H9 (cell line): ENCODE measurements around the gene KRCC1. TPM values are rescaled to one million over a fixed set of nuclear protein-coding genes. Genes with fewer than 3 reads are reported as not detected.
A peak's percentile ranks its signal among the peaks of the same experiment; 100 is the strongest.

Experiments used
- DNase-seq: peaks from one replicate; pipeline ENCODE4 v3.0.0-alpha.2; 2017
- H2AFZ ChIP-seq: one replicate; pipeline ENCODE4 v1.6.1; 2013; ENCODE audit warnings: mild to moderate bottlenecking, low read length, control low read depth, moderate library complexity
- H2AK5ac ChIP-seq: 2 replicates; pipeline ENCODE4 v1.6.1; 2013; ENCODE audit warnings: low read length, control low read depth, mixed read lengths; ENCODE audit not compliant: insufficient read length
- H2BK120ac ChIP-seq: one replicate; pipeline ENCODE4 v1.6.1; 2013; ENCODE audit warnings: low read depth, mild to moderate bottlenecking, low read length, control low read depth, inconsistent platforms; ENCODE audit not compliant: poor library complexity, severe bottlenecking
- H2BK12ac ChIP-seq: 2 replicates; pipeline ENCODE4 v1.6.1; 2013; ENCODE audit warnings: low read length, control low read depth, mixed read lengths, low read depth; ENCODE audit not compliant: insufficient read length
- H2BK15ac ChIP-seq: 2 replicates; pipeline ENCODE4 v1.6.1; 2013; ENCODE audit warnings: low read depth, low read length, control low read depth
- H2BK20ac ChIP-seq: one replicate; pipeline ENCODE4 v1.6.1; 2013; ENCODE audit warnings: low read depth, mild to moderate bottlenecking, low read length, control low read depth, inconsistent platforms; ENCODE audit not compliant: poor library complexity, severe bottlenecking
- H2BK5ac ChIP-seq: 2 replicates; pipeline ENCODE4 v1.6.1; 2013; ENCODE audit warnings: low read length, control low read depth, mixed read lengths; ENCODE audit not compliant: insufficient read length
- H3K14ac ChIP-seq: 2 replicates; pipeline ENCODE4 v1.6.1; 2013; ENCODE audit warnings: low read length, control low read depth; ENCODE audit not compliant: insufficient read depth
- H3K18ac ChIP-seq: 2 replicates; pipeline ENCODE4 v1.6.1; 2013; ENCODE audit warnings: low read depth, mild to moderate bottlenecking, mixed read lengths, low read length, control low read depth; ENCODE audit not compliant: insufficient read length
- H3K23ac ChIP-seq: 2 replicates; pipeline ENCODE4 v1.6.1; 2013; ENCODE audit warnings: low read length, control low read depth, mixed read lengths, low read depth; ENCODE audit not compliant: insufficient read length
- H3K23me2 ChIP-seq: 2 replicates; pipeline ENCODE4 v1.6.1; 2013; ENCODE audit warnings: low read depth, mild to moderate bottlenecking, mixed read lengths, low read length, control low read depth; ENCODE audit not compliant: insufficient read length, poor library complexity, severe bottlenecking
- H3K27ac ChIP-seq: 2 replicates; pipeline ENCODE4 v1.5.1; 2013; ENCODE audit warnings: low read length, control low read depth, mixed read lengths, low read depth; ENCODE audit not compliant: insufficient read length
- H3K27me3 ChIP-seq: 2 replicates; pipeline ENCODE4 v1.6.1; 2013; ENCODE audit warnings: low read length, control low read depth, inconsistent platforms; ENCODE audit not compliant: insufficient read depth
- H3K4ac ChIP-seq: 2 replicates; pipeline ENCODE4 v1.6.1; 2013; ENCODE audit warnings: low read depth, mild to moderate bottlenecking, control low read depth, inconsistent platforms, low read length, moderate library complexity
- H3K4me1 ChIP-seq: 2 replicates; pipeline ENCODE4 v1.6.1; 2013; ENCODE audit warnings: low read length, control low read depth, inconsistent platforms; ENCODE audit not compliant: insufficient read depth
- H3K4me2 ChIP-seq: 2 replicates; pipeline ENCODE4 v1.6.1; 2013; ENCODE audit warnings: low read length, control low read depth, mixed read lengths; ENCODE audit not compliant: insufficient read length, insufficient read depth
- H3K56ac ChIP-seq: 2 replicates; pipeline ENCODE4 v1.6.1; 2013; ENCODE audit warnings: low read depth, mild to moderate bottlenecking, mixed read lengths, low read length, control low read depth; ENCODE audit not compliant: insufficient read length
- H3K79me1 ChIP-seq: 2 replicates; pipeline ENCODE4 v1.6.1; 2013; ENCODE audit warnings: low read depth, mild to moderate bottlenecking, moderate library complexity, low read length, control low read depth, inconsistent platforms; ENCODE audit not compliant: insufficient read depth, poor library complexity, severe bottlenecking
- H3K79me2 ChIP-seq: 2 replicates; pipeline ENCODE4 v1.6.1; 2013; ENCODE audit warnings: low read length, control low read depth, inconsistent platforms; ENCODE audit not compliant: insufficient read depth
- H3K9ac ChIP-seq: 2 replicates; pipeline ENCODE4 v1.6.1; 2013; ENCODE audit warnings: low read length, control low read depth, mixed read lengths; ENCODE audit not compliant: insufficient read length; ENCODE audit errors: extremely low read depth
- H3K9me3 ChIP-seq: one replicate; pipeline ENCODE4 v1.6.1; 2013; ENCODE audit warnings: low read depth, low read length, inconsistent platforms; ENCODE audit not compliant: control insufficient read depth
- H3T11ph ChIP-seq: one replicate; pipeline ENCODE4 v1.6.1; 2013; ENCODE audit warnings: mild to moderate bottlenecking, low read length, control low read depth, inconsistent platforms
- H4K20me1 ChIP-seq: one replicate; pipeline ENCODE4 v1.6.1; 2013; ENCODE audit not compliant: control insufficient read depth, insufficient read length, insufficient read depth
- H4K5ac ChIP-seq: 2 replicates; pipeline ENCODE4 v1.6.1; 2013; ENCODE audit warnings: low read depth, mild to moderate bottlenecking, mixed read lengths, low read length, control low read depth; ENCODE audit not compliant: insufficient read length
- H4K8ac ChIP-seq: replicated peaks from 2 replicates; pipeline ENCODE4 v1.6.1; 2013; ENCODE audit warnings: low read length, control low read depth, mixed read lengths, low read depth; ENCODE audit not compliant: insufficient read length
- H4K91ac ChIP-seq: 2 replicates; pipeline ENCODE4 v1.6.1; 2013; ENCODE audit warnings: low read depth, mild to moderate bottlenecking, moderate library complexity, mixed read lengths, low read length, control low read depth; ENCODE audit not compliant: insufficient read length
- H3K27ac Mint-ChIP-seq, 3 experiments: 2 replicates in 2 of 3; 3 replicates in 1 of 3; pipeline ENCODE4 v1.8.0; 2020 to 2021; ENCODE audit warnings: mixed read lengths in 3 of 3, mild to moderate bottlenecking in 1 of 3, moderate library complexity in 1 of 3
- H3K27me3 Mint-ChIP-seq: 2 replicates; pipeline ENCODE4 v1.8.0; 2021; ENCODE audit warnings: low read depth, mild to moderate bottlenecking, moderate library complexity, mixed read lengths
- H3K36me3 Mint-ChIP-seq, 3 experiments: 2 replicates in 2 of 3; 3 replicates in 1 of 3; pipeline ENCODE4 v1.8.0; 2020 to 2021; ENCODE audit warnings: low read depth in 3 of 3, mixed read lengths in 3 of 3; ENCODE audit not compliant: insufficient read depth in 1 of 3
- H3K4me1 Mint-ChIP-seq, 2 experiments: 2 replicates each; pipeline ENCODE4 v1.8.0; 2020; ENCODE audit warnings: mixed read lengths in 2 of 2
- H3K4me3 Mint-ChIP-seq, 2 experiments: 2 replicates in 1 of 2; 3 replicates in 1 of 2; pipeline ENCODE4 v1.8.0; 2020 to 2021; ENCODE audit warnings: mild to moderate bottlenecking in 2 of 2, mixed read lengths in 2 of 2, moderate library complexity in 1 of 2
- H3K9me3 Mint-ChIP-seq, 2 experiments: 2 replicates in 1 of 2; 3 replicates in 1 of 2; pipeline ENCODE4 v1.8.0; 2020; ENCODE audit warnings: mild to moderate bottlenecking in 2 of 2, mixed read lengths in 2 of 2, moderate library complexity in 1 of 2
- CTCF ChIP-seq: fragments of 200-600 bp; sonication (generic); conservative IDR thresholded peaks from 3 replicates; pipeline ENCODE4 v1.8.0; 2021; ENCODE audit warnings: antibody characterized with exemption, mild to moderate bottlenecking
- WGBS: extraction: QIAGEN DNeasy Blood & Tissue Kit; methylation state at CpG from one replicate; pipeline ENCODE4 v1.1.7; 2013; ENCODE audit warnings: missing lambda C conversion rate, low lambda C conversion rate, mixed read lengths; ENCODE audit not compliant: insufficient read length; ENCODE audit errors: extremely low coverage; 5-methylcytosine and 5-hydroxymethylcytosine counted together
- total RNA-seq: library from RNA; stranded (reverse); gene quantifications from 2 replicates; pipeline ENCODE4 v1.2.1, GENCODE V29; 2021

KRCC1 gene
- total RNA-seq, 1 experiment from 2014 or later: 8.2 TPM

DNA sequence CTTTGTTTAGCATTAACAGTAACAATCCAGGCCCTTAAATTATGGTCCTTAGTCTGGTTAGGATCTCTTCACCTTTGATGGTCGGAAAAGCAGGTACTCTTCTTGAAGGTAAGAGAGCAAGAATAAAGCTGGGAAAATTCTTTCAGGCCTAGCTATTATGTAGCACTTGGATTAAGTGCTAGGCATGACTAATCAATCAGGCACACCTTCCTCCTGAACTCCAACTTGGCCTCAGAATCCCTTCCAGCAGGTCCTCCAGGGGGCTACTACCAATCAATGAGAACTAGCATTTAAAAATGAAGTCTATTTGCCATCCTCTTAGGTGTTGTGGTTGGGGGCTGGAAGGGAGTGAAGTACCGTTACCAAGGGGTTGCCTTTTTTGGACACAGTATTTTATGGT lies 15.8 kb upstream of the KRCC1 start:
- no peak overlapping the region; a peak in 1 of 7 replicates for H3K27ac Mint-ChIP-seq
- DNase-seq: no peak
- H3K56ac ChIP-seq: no peak overlapping the region
- no peaks in the 10 kb centered on the region for H3K79me2 ChIP-seq
- no peak overlapping the region for H3T11ph ChIP-seq
- H3K4me1 ChIP-seq: no peaks in the 10 kb centered on the region
- no peak overlapping the region for H2BK5ac ChIP-seq
- no peak for TF ChIP-seq CTCF
- H3K18ac ChIP-seq: no peak overlapping the region
- no peaks in the 10 kb centered on the region for H3K9me3 ChIP-seq
- peaks cover 18 to 24% of the 10 kb centered on the region in 2 experiments for H3K4me1 Mint-ChIP-seq
- no peak overlapping the region for H3K27ac ChIP-seq
- H2BK20ac ChIP-seq: no peak overlapping the region
- H4K91ac ChIP-seq: no peak overlapping the region
- no peaks in the 10 kb centered on the region for H4K20me1 ChIP-seq
- peak overlapping the region; percentile 37 for H2AFZ ChIP-seq
- no peak overlapping the region for H4K8ac ChIP-seq
- H2BK12ac ChIP-seq: no peak overlapping the region
- H3K23ac ChIP-seq: no peak overlapping the region
- H3K4me3 Mint-ChIP-seq: no peak overlapping the region
- H3K36me3 Mint-ChIP-seq: no peaks in the 10 kb centered on the region
- no CpG with 5 or more reads among the region's 2 CpGs for WGBS
- no peak overlapping the region for H2AK5ac ChIP-seq
- H3K4me2 ChIP-seq: no peak overlapping the region
- no peaks in the 10 kb centered on the region for H3K27me3 Mint-ChIP-seq
- no peak overlapping the region for H3K9ac ChIP-seq
- no peak overlapping the region for H3K4ac ChIP-seq
- H2BK15ac ChIP-seq: no peak overlapping the region
- no peak overlapping the region for H4K5ac ChIP-seq
- H3K9me3 Mint-ChIP-seq: peaks cover 6 to 9% of the 10 kb centered on the region in 2 experiments; a peak in 3 of 5 replicates
- H3K27me3 ChIP-seq: no peaks in the 10 kb centered on the region
- H3K14ac ChIP-seq: no peak overlapping the region
- H3K79me1 ChIP-seq: no peaks in the 10 kb centered on the region
- H3K23me2 ChIP-seq: no peaks in the 10 kb centered on the region
- no peak overlapping the region for H2BK120ac ChIP-seq
